HG03571 (cell line): ENCODE data around the gene ZNF718.
"Not testable (repeated sequence)": the region's sequence is repeated elsewhere in the genome, so short reads cannot be mapped to it uniquely, and the experiment has no call there.

Experiments used
- ATAC-seq: cut with Tn5 transposase; IDR thresholded peaks from one replicate; pipeline ENCODE4 v1.9.1; 2021; ENCODE audit not compliant: unreplicated experiment

The ZNF718 gene

DNA sequence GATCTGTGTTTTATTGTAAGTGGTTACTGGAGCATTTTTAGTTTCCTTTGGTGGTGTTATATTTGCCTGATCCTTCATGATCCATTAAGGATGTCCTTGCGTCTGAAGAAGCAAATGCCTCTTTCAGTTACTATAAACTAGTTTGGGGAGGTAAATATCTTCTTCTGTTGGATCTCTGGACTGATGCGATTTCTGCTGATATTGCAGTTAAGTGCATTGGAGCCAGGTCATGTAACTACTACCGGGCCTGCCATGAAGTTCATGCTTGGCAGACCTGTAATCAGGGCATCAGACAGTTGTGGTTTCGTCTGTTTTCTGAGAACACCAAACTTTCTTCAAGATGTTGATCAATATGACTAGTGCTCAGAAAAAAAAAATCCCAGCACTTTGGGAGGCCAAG lies 22.9 kb downstream of the ZNF718 start:
- ATAC-seq = no peak

DNA sequence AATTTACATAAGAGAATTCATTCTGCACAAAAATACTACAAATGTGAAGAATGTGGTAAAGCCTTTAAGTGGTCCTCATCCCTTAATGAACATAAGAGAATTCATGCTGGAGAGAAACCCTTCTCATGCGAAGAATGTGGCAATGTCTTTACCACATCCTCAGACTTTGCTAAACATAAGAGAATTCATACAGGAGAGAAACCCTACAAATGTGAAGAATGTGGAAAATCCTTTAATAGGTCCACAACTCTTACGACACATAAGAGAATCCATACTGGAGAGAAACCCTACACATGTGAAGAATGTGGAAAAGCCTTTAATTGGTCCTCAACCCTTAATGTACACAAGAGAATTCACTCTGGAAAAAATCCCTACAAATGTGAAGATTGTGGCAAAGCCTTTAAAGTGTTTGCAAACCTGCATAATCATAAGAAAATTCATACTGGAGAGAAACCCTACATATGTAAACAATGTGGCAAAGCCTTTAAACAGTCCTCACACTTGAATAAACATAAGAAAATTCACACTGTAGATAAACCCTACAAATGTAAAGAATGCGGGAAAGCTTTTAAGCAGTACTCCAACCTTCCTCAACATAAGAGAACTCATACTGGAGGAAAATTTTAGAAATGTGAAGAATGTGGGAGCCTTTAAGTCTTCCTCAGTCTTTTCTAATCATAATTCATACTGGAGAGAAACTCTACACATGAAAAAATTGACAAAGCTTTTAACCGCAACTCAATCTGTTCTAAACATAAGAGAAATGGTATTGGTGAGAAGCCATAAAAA lies 37.4 kb downstream of the ZNF718 start:
- no peak for ATAC-seq

DNA sequence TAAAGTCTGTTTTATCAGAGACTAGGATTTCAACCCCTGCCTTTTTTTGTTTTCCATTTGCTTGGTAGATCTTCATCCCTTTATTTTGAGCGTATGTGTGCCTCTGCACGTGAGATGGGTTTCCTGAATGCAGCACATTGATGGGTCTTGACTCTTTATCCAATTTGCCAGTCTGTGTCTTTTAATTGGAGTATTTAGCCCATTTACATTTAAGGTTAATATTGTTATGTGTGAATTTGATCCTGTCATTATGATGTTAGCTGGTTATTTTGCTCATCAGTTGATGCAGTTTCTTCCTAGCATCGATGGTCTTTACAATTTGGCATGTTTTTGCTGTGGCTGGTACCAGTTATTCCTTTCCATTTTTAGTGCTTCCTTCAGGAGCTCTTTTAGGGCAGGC lies 45.3 kb downstream of the ZNF718 start:
- ATAC-seq = not testable (repeated sequence)

DNA sequence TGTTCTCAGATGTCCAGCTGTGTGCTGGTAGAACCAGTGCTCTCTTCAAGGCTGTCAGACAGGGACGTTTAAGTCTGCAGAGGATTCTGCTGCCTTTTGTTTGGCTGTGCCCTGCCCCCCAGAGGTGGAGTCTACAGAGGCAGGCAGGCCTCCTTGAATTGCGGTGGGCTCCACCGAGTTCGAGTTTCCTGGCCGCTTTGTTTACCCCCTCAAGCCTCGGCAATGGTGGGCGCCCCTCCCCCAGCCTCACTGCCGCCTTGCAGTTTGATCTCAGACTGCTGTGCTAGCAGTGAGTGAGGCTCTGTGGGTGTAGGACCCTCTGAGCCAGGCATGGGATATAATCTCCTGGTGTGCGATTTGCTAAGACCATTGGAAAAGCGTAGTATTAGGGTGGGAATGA lies 47.0 kb downstream of the ZNF718 start:
- ATAC-seq = not testable (repeated sequence)

DNA sequence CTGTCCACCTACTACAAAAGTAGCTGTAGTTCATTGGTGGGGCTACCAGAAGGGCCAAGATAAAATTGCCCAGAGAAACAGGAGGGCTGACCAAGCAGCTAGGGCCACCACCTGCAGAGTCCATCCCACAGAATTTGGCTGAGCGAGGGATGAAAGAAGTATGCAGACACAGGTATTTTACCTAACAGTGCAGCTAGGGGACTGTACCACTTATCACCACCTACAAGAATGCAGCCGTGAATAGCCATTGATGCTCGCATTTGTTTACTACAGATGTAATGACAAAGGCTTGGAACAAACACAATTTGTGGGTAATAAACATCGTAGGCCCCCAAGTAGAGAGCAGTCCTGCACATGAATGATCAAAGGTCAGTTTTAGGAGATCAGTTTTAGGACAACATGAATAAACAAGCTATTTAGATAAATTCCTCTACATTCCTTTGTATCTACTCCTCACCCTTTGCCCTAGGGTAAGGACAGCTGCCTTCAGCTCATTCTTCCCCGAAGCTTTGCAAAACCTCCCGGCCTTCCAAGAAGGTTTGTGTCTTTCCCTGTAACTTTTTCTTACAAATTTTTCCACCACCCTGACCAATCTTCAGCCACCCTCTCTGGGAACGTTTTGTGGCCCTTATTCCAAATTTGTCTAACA lies 49.5 kb downstream of the ZNF718 start:
- no peak for ATAC-seq

DNA sequence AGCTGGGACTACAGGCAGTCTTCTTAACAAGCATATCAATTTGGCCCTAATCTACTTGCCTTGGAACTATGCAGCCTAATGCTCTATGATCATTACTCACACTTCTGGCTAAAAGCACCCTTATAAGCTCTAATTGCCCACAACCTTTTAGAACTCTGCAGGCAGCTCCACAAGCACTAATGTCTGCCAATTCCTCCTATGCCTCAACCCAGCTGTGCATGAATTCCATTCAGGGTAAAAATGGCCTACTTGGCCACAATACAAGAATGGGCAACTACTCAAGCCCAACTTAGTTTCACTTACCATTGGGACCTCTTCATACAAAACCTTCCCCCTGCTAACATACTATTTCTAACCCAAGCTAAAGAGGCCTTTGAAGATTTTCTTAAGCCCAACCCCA lies 51.7 kb downstream of the ZNF718 start:
- no peak for ATAC-seq

DNA sequence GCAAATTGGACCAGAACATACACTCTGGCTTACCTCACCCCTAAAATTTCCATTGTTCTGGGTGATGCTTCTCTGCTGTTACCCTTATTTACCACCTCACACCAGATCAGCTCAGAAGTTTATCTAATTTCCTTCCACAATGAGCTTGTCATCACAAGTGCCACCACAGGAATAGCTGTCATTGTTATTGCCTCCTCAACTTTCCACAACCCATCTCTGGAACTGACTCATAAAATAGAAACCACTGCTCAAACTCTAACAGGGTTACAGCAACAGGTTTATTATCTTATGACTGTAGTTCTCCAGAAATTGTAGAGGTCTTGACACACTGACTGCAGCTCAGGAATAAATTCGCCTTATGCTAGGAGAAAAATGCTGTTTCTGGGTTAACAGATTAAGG lies 52.7 kb downstream of the ZNF718 start:
- no peak for ATAC-seq

DNA sequence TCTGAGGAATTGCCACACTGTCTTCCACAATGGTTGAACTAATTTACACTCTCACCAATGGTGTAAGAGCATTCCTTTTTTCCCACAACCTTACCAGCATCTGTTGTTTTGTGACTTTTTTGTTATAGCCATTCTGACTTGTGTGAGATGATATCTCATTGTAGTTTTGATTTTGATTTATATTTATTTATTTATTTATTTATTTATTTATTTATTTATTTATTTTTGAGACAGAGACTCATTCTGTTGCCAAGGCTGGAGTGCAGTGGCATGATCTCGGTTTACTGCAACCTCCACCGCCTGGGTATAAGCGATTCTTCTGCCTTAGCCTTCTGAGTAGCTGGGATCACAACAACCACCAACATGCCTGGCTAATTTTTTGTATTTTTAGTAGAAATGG lies 57.9 kb downstream of the ZNF718 start:
- not testable (repeated sequence) for ATAC-seq

DNA sequence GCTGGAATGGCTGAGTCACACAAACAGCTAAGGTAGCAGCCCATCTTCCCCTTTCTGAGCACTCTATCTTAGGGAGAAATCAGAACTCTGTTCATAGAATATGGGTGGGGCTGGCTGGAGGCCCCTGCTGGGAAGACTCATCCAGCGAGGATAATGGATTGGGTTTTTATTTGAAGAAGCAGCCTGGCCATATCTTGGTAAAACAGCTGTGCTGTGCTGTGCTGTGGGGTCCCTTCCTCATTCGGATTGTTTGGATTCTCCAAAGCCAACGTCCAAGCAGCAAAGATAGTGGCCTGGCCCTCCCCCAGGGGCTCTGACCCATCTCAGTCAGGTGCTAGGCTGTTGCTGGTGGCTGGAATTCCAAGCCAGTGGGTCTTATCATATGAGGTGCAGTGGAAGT lies 63.8 kb downstream of the ZNF718 start:
- ATAC-seq = no peak

DNA sequence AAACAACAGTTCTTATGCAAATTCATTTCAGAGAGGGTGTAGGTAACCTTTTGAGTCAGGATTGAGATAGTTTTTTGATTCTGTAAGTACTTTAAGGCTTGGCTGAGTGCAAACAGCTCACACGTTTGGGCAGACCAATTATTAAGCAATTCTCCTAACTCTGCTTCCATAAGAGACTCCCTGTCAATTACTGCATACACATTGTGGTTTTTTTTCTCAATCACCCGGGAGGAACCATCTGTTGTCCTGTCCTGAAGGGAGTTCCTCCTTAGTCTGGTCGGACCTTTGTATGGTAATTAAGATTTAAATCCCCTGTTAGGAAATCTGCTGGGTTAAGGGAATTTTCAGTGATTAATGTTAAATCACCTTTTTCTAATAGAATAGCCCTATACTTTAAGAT lies 70.9 kb downstream of the ZNF718 start:
- not testable (repeated sequence) for ATAC-seq

DNA sequence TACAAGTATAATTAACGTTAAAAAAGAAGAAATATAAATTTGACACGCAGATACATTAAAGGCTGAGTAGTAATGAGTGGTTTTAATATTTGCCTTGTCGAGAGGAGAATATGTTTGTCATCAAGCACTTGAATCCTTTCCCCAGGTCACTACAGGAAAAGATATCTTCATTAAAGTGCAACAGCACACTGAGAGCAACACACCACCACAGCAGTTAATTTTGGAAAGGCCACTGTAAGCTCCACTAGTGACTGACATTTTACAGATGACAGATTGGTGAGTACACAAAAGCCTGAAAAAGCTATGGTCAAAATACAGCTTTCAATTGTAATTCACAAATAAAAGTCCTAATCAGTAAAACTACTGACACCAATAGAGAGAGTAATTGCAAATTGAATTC lies 76.6 kb downstream of the ZNF718 start:
- ATAC-seq = no peak

DNA sequence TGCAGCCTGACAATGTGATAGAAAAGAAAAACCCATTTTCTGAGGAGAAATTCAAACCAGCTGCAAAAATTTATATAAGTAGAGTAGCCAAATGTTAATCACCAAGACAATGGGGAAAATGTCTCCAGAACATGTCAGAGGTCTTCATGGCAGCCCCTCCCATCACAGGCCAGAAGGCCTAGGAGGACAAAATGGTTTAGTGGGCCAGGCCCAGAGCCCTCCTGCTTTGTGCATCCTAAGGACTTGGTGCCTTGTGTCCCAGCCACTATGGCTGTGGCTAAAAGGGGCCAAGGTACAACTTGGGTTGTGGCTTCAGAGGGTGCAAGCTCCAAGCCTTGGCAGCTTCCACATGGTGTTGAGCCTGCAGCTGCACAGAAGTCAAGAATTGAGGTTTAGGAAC lies 78.5 kb downstream of the ZNF718 start:
- ATAC-seq = not testable (repeated sequence)

DNA sequence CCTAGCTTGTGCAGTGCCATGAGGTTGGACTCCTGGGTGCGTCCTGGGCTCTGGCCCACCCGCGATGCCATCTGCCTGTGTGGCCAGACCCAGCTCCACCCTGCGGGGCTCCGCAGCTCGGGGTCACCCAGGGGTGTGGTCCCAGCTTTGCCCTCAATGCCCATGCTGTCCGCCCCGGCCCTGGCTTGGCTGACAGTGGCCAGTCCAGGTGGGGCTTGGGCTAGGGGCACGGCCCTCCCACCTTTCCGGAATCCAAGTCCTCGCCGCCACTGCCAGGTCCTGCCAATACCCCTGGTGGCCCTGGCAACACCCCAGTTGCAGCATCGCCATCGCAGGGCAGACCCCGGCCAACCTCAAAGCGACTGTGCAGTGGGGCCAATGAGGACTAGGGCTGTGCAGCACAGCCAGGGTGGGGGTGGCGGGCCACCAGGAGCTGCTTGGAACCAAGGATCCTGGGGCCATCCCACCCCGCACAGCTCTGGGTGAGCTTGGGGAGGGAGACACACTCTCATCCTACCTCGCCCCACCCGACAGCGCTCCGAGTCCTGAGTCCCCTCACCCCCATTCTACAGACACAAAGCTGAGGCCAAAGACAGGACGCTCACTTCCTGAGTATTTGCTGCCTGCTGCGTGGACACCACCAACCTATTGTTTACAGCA lies 80.9 kb downstream of the ZNF718 start:
- ATAC-seq = no peak

DNA sequence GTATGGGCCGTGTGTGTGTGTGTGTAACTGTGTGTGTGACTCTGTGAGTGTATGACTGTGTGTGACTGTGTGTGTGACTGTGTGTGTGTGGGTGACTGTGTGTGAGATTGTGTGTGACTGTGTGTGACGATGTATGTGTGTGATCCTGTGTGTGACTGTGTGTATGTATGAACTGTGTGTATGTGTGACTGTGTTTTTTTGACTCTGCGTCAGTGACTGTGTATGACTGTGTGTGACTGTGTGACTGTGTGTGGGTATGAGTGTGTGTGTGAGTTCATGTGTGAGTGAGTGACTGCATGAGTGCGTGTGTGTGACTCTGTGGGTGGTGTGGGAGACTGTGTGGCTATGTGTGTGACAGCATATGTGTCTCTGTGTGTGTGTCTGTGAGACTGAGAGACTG lies 81.8 kb downstream of the ZNF718 start:
- ATAC-seq = no peak

DNA sequence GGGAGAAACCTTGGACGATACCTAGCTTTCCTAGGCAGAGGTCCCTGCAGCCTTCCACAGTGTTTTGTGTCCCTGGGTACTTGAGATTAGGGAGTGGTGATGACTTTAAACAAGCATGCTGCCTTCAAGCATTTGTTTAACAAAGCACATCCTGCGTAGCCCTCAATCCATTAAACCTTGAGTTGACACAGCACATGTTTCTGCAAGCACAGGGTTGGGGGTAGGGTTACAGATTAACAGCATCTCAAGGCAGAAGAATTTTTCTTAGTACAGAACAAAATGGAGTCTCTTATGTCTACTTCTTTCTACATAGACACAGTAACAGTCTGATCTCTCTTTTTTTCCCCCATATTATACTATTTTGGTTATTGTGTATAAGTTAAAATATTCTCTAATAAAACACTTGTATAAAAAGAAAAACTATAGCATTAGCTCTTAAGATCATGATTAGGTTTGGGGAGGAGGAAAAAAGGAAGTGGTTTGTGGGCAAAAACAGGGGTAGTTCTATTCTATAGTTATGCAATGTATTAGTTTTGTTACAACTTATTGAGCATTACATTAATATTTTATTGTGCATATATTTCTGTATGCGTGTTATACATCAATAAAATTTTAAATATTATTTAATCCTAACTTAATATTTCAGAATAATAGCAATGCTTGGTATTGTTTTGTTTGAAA lies 84.3 kb downstream of the ZNF718 start:
- not testable (repeated sequence) for ATAC-seq

DNA sequence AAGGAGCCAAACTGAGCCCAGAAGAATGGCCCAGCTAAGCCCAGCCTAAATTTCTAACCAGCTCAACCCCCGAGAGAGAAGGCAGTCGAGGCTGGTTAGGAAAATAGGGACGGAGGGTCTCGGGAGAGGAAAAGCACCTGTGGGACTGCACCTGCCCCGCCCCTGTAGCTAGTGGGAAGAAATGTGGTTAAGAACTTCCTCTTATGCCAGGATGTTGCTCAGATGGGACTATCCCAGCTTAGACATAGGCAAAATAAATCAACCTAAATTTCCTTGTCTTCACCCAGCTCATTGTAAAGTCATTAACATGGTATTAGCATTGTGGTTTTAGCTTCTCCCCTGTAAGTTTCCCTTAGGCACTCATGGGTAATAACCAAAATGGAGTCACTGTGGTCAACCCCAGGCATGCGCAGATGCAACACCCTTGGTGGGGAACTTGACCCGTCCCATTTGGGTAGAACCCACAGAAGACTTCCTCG lies 86.8 kb downstream of the ZNF718 start:
- ATAC-seq = no peak

DNA sequence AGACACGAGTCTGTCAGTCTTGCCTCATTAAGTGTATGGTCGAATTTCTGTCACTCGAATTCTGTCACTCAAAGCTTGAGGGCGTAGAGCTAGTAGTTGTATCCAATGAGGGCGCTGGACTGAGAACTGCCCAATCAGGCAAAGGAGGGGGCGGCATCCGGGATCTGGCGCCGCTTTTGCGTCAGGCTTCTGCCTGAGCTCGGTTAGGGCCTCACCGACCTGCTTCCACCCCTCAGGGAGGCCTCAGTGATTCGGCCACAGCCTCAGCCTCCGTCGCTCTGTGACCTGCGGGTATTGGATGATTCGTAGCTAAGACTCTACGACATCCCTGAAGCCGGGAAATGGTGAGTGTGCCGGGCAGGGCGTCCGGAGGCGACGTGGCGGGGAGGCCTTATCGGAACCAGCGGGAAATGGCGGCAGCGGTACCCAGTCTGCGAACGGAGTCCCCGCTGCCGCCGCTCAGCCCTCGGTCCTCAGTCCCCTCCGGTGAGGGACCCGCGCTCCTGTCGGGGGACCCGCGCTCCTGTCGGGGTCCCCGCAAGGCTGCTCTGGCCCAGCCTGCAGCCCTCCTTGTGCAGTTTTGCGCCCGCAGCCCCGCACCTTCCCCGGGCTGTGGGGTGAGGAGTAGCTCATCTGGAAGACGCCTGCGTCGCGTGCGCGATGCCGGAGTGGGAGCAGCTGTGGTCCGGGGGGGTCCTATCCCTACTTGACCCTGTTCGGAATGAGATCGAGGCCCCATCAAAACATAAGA lies 88.3 kb downstream of the ZNF718 start:
- no peak for ATAC-seq

DNA sequence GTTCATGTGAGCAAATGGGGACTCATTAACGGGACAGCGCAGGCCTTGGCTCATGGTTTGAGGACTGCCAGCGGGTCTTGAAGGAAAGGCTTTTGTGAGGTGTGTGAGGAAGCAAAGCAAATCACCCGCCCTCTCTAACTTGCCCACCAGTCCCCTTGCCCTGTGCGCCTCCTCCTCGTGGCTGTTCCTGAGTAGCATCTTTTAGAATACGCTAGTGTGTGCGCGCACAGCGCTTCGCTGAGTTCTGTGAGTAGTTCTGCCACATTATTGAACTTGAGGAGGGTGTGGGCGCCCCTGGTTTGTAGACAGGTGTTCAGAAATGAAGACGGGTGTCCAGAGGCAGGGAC lies 88.9 kb downstream of the ZNF718 start:
- not testable (repeated sequence) for ATAC-seq
